GM19240 (cell line): ENCODE data around the gene PINK1.

Source experiments
- DNase-seq: peaks from one replicate; pipeline ENCODE4 v3.0.0; 2011; ENCODE audit warnings: low spot score; ENCODE audit not compliant: insufficient read length

PINK1 gene

DNA sequence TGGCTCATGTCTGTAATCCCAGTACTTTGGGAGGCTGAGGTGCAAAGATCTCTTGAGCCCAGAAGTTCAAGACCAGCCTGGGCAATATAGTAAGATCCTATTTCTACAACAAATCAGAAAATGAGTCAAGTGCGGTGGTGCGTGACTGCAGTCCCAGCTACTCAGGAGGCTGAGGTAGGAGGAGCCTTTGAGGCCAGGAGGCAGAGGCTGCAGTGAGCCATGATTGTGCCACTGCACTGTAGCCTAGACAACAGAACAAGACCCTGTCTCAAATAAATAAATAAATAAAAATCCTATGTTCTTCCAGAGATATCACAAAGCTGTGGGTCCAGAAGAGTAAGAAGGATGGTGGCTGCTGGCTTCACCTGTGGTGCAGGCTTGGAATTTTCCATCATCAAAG, 22.3 kb upstream of the PINK1 start:
- DNase-seq: no peak

DNA sequence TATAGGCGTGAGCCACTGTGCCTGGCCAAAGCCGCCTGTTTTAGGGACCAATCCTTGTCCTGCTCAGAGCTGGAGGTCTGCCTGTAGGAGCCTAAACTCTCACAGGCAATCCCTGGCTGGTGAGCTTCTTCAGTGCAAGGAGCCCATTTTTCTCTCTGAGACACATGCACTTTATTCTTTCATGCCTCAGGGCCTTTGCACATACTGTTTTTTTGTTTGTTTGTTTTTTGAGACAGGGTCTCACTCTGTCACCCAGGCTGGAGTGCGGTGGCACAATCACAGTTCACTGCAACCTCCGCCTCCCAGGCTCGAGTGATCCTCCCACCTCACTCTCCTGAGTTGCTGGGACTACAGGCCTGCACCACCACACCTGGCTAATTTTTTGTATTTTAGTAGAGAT, 21.6 kb upstream of the PINK1 start:
- DNase-seq: no peak

DNA sequence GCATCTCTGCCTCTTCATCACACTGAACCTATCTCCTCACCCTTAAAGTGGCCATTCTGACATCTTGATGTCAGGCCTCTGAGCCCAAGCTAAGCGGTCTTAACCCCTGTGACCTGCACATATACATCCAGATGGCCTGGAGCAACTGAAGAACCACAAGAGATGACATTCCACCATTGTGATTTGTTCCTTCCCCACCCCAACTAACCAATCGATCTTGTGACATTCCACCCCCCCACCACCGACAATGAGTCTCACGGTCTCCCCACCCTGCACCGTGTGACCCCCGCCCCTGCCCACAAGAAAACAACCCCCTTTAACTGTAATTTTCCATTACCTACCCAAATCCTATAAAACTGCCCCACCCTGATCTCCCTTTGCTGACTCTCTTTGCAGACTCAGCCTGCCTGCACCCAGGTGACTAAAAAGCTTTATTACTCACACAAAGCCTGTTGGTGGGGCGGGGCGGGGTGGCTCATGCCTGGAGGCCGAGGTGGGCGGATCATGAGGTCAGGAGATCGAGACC, 21.0 kb upstream of the PINK1 start:
- no peak for DNase-seq

DNA sequence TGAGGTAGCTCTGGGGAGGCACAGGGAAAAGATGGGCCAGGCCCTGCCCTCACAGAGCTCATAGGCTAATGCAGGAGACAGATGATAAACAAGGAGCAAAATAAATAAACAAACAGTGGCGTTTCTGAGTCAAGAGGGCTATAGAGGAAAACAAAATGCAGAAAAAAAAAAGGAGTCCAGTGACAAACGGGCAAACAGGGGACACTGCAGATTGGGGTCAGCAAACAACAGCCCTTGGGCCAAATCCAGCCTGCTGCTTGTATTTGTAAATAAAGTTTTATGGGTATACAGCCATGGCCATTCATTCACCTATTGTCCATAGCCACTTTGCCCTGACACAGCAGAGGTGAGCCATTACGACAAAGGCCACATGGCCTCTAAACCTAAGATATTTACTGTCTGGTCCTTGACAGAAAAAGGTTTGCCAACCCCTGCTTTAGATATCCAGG, 19.1 kb upstream of the PINK1 start:
- no peak for DNase-seq

DNA sequence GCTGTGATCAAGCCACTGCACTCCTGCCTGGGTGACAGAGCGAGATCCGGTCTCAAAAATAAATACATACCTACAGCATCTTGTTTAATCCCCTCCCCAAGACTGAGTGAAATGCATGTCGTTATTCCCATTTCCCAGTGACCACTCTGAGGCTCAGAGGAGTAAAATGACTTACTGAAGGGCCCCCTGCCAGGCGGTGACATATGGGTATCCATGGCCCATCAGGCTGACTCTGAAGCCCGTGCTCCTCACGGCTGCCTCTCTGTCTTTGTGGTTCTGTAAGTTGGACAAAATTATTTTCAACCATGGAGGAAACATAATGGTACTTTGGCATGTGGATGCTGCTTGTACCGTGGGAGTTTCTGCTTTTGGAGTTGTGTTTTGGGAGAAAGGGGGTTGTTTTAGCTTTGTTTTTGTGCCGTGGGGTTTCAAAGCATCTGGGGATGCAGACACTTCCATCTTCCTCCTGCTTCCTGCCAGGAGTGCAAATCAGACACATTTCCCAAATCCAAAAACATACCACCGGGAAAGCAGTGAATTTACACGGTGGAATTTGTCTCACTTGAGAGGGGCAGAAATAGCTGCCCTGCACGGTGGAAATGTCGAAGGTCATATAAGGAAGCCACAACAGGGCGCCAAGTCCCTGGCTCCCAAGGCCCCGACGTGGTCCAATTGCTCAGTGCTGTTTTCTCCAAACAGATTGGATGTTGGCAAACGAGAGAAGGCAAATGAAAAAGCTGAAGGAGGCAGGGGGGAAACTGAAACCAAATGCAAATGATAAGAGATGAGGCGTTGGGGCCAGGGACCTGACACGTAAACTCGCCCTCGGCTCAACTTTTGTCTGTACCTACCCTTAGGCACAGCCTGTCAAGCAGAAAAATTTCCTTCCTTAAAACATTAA, 17.1 kb upstream of the PINK1 start:
- DNase-seq: peak; percentile 59

DNA sequence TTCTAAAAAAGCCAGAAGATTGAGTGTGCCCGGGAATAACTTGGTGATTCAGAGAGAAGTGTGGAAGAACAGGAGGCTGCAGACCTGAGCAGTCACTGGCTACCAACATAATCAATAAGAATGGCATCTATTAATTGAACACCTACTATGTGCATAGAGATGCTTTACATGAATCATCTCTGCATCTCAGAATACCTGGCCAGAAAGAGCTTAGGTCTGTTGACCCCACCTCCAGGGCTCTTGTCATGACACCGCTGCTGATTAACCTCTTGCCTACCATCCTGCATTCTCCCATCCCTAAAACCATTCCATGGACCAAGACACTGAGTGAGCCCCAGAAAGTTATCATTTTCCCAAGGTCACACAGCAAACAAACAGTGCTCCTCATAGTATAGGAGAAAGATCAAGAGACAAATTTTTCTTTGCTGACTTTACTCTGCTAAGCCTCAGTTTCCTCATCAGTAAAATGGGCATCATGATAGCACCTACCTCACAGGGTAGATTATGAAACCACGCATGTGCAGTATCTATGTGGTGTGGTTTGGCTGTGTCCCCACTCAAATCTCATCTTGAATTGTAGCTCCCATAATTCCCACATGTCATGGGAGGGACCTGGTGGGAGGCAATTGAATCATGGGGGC, 16.3 kb upstream of the PINK1 start:
- DNase-seq: no peak

DNA sequence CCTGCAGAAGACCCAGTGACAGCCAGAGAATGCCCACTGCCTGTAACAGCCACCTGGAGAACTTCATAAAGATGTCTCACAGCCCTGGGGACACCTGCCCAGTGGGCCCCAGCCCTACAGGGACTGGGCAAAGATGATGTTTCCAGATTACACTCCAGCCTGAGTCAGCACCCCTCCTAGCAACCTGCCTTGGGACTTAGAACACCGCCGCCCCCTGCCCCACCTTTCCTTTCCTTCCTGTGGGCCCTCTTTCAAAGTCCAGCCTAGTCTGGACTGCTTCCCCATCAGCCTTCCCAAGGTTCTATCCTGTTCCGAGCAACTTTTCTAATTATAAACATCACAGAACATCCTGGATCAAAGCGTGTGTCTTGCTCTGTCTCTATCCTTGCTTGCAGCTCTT, 14.7 kb upstream of the PINK1 start:
- DNase-seq: no peak

DNA sequence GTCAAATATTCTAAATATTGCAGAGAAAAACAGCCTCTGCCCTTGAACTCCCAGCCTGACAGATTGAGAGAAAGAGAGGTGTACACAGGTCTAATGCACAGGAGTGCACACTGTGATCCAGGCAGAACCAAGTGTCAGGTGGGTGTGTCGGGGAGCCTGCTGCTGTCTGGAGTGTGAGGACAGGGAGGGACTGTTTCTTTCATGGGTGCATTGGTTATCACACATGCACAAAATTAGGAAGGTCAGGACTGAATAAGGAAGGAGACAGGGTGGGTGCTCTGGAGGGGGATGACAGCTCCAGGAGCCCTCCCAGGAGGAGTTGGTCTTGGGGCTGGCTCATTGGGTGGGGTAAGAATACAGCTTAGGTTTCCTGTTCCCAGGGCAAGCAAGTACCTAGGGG, 13.3 kb upstream of the PINK1 start:
- DNase-seq: no peak

DNA sequence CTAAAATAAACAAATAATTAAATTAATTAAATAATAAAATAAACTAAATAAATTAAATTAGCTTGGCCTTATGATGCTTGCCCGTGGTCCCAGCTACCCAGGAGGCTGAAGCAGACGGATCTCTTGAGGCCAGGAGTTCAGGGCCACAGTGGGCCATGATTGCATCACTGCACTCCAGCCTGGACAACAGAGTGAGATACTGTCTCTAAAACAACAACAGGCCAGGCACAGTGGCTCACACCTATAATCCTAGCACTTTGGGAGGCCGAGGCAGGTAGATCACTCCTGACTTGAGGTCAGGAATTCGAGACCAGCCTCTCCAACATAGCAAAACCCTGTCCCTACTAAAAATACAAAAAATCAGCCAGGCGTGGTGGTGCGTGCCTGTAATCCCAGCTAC, 12.2 kb upstream of the PINK1 start:
- DNase-seq: no peak

DNA sequence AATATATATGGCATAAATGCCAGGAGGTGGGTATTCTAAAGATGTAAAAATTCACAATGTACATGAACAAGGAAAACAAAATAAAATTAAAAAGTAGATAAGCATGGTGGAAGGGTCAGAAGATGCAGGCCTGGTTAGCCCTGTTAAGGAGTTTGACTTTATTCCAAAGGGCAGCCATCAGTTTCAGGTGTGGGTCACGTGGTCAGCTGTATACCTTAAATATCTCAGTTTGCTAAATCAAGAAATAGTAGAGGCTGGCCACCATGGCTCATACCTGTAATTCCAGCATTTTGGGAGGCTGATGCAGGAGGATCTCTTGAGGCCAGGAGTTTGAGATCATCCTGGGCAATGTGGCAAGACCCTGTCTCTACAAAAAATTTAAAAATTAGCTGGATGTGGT, 8.5 kb upstream of the PINK1 start:
- DNase-seq: no peak

DNA sequence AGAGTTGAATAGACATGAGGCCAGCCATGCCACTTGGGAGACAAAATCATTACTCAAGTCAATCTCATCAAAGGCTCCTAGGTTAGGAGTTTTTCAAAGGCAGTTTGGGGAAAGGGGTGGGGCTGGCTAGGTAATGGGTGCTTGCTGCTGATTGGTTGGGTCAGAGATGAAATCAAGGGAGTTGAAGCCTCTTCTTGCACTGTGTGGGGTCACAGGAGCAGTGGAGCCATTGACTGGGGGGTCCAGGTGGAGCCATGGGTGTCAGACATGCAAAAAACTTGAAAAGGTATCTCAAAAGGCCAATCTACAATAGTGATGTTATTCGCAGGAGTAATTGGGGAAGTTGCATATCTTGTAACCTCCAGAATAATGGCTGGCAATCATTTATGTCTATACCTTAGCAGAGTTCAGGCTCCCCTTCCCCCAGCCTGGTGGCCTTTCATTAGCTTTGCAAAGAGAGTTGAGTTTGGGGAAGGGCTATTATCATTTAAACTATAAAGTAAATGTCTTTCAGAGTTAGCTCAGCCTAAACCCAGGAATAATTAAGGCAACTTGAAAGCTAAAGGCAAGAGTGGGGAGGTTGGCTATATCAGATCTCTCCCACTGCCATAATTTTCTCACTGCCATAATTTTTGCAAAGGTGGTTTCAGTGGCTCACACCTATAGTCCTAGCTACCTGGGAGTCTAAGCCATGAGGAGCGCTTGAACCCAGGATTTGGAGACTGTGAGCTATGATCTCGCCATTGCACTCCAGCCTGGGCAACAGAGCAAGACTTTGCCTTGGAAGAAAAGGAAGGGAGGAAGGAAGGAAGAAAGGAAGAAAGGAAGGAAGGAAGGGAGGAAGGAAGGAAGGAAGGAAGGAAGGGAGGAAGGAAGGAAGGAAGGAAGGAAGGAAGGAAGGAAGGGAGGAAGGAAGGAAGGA, 7.8 kb upstream of the PINK1 start:
- DNase-seq: no peak

DNA sequence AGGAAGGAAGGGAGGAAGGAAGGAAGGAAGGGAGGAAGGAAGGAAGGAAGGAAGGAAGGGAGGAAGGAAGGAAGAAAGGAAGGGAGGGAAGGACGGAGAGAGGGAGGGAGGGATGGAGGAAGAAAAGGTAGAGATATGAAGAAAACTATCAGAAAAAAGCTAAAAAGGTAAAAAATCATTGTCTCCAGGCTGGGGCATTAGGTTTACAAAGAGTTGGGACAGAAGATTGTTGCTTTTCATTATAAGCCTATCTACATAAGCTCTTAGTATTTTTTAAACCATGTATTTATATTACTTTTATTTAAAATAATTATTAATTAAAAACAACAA, 7.2 kb upstream of the PINK1 start:
- DNase-seq: no peak

DNA sequence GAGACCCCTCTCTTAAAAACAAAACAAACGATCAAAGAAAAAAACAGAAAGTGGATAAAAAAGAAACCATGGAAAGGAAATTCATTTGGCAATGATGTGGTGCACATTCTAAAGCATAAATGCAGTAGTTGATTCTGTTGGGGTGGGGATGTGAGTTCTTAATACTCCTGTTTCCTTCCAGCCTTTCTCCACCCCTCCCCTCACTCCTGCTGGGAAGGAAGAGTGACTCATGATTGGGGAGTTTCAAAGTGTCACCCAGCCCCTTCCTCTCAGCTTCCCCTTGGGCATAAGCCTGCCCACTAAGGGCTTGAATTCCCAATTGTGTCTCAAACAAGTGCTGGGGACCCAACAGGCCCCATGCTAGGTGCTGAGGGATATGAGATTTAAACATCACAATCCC, 6.7 kb upstream of the PINK1 start:
- DNase-seq: no peak

DNA sequence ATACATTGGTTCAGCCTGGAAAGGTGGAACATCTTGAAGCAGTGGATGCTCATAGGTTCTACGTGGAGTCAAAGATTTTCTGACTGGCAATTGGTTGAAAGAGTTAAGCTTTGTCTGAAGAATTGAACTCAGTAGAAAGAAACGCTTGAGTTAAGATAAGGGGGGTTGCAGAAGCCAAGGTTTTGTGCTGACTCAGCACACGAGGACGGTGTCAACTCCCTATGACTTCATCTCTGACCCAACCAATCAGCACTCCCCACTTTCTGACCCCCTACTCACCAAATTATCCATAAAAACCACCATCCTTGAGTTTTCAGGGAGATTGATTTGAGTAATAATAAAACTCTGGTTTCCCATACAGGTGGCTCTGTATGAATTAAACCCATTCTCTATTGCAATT, 2.5 kb upstream of the PINK1 start:
- DNase-seq: no peak

DNA sequence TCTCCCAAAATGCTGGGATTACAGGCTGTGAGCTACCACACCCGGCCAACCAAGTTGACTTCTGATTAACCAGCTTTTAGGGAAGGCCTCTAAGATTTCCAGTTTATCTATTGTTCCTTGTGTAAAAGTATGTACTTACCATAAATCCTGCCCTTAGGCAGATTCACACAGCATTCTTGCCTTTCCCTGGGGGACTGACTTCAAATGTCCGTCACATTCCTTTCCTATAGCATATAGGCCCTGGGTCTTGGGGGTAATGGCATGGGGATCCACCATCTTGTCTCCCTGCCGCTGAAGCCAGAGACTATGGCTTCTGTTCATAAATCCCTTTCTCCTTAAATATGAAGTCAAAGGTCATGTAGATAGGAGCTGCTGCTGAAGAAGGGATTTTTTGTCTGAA, 872 bp upstream of the PINK1 start:
- no peak for DNase-seq

DNA sequence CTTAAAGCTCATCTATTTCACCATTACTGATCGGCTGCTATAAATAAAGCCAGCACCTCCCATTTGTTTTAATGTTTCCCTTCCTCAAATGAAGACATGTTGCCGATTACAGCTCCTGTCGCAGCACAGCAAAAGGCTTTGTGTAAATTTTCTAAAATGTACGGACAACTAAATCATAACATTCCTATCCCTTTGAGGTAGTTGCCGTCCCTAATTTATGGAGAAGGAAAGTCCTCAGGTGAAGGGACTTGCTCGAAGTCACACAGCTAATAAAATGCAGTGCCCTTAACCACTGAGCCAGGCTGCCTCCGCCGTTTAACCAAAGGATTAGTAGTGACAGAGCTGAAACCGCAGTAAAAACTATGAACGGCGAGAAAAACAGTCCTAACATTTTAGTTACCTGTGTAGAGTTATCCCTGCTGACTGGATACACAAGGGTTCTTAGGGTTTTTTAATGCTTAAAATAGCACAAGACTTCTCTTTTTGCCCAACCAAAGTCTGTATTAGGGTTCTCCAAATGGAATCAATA, 871 bp downstream of the PINK1 start:
- no peak for DNase-seq

DNA sequence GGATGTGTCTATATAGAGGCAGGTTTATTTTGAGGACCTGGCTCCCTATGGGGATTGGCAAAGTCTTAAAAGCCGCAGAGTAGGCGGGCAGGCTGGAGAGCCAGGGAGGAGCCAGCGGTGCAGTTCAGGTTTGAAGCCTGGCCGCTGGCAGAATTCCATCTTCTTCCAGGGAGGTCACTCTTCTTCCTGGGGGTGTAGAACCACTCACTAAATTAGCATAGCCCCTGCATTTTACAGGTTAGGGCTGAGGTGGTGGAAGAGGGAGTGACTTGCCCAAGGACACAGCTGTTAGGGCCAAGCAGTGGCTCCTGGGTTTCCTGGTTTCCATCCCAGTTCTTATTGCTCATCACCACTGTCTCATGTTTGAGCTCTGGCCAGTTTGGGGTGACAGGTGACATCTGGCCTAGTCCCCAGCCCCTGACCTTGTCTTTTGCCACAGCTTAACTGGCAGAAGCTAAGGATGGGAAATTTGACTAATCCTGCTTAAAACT, 1.4 kb downstream of the PINK1 start:
- DNase-seq: no peak

DNA sequence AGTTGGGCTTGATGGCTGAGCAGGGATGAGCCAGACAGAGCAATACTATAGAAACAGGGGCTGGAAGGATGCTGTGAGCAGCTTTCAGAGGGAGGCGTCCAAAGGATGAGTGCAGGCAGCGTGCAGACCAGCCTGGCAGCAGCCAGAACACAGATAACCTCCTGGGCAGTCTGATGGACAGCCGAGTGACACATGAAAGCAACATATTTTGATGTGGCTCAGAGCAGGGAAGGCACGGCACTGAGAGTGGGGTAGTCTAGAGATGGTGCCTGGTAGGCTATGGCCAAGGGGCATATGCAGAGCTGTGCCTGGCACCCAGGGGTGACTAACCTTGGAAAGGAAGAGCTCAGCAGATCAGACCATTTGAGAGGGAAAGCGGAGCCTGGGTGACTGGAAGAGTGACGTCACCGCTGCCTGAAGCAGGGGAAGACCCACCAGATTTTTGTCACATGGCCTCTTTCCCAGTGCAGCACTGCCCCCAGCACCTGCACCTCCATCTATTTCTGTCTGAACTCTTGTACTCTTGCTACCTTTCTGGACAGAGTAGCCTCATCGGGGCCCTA, 3.6 kb downstream of the PINK1 start:
- DNase-seq: no peak

DNA sequence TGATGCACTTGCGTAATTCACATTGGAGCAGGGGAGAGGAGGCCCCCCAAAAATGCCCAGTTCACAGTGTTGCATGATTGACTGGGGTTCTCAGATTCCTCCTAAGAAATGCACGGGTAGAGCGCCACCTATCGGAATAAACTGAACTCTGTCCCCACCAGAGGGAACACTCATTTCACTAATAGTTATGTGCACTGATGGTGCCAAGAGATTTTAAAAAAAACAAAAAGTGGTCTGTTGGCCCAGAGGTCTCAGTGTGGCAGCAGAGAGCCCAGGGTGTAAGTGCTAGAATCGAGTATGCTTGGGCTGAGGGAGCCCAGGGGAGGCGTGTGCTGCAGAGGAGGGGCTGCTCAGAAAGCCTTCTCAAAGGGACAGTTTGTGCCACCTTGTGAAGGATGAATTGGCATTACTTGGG, 6.9 kb downstream of the PINK1 start:
- peak; percentile 37 for DNase-seq

DNA sequence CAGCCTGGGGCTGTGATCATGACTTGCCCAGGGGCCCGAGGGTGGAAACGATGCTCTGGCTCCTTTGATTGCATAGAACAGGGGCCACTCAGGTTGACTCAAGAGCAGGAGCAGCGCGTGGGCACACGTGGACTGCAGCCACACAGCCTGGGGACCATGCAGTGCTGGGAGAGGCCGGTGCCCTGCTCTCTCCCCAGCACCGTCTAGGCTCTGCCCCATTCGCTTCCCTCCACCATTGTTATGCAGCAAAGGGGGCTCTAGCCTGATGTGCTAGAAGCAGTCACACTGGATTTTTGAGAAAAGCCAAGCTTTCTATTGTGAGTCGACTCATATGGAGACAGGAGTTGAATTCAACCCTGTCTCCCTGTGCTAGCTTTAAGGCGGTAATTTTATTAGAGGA, 8.7 kb downstream of the PINK1 start:
- DNase-seq: no peak

DNA sequence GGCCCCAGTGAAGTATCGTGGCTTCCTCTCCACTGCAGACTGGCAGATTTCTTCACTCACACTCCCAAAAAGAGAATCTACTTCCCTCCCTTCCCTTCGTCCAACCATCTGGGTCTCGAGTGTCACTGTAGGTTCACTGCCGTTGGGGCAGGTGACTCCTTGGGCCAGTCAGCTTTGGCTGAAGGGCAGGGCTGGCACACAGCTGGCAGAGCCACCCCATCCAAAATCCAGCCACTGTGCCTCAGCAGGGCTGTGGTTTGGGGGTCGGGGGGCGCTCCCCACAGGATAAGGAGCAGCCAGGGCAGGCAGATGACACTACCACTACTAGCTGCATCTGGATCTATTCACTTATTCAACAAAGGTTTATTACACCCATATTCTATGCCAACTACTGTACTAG, 9.8 kb downstream of the PINK1 start:
- no peak for DNase-seq
